GM21786 (cell line): ENCODE measurements around the gene OOSP3.
"Not testable (repeated sequence)": the region's sequence is repeated elsewhere in the genome, so short reads cannot be mapped to it uniquely, and the experiment has no call there.

ENCODE experiments used
- ATAC-seq: cut with Tn5 transposase; IDR thresholded peaks from one replicate; pipeline ENCODE4 v1.9.1; 2021; ENCODE audit not compliant: unreplicated experiment

Gene OOSP3

GRCh38 chr11:59875856-59876519 lies 2.6 kb upstream of the OOSP3 start:
- ATAC-seq = no peak

GRCh38 chr11:59877325-59877724 lies 1.3 kb upstream of the OOSP3 start:
- no peak for ATAC-seq

- no peak for ATAC-seq
These were observed 798 bp upstream of the OOSP3 start for GRCh38 chr11:59877784-59878183.

DNA sequence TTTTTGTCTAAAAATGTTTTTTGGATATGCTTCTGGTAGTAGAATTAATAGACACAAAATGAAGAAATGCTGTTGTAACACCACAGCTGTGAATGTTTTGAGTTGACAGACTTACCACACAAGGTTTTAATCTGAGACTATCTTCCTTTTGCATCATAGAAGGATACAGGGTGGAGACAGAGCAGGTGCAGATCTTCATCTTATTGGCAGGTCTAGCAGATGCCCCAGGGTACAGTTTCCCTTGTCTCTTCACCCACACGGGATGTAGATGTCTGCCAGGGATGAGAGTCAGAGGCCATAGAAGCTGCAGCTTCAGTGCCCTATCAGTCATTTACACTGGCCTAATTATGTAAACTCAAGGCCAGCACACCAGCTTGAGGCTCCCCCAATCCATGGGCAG lies 985 bp downstream of the OOSP3 start:
- ATAC-seq = no peak

GRCh38 chr11:59883597-59883996 lies 5.0 kb downstream of the OOSP3 start:
- no peak for ATAC-seq

- ATAC-seq = not testable (repeated sequence)
These were observed 8.6 kb downstream of the OOSP3 start for GRCh38 chr11:59887156-59887555.

GRCh38 chr11:59891781-59892181 lies 13.2 kb downstream of the OOSP3 start:
- no peak for ATAC-seq

DNA sequence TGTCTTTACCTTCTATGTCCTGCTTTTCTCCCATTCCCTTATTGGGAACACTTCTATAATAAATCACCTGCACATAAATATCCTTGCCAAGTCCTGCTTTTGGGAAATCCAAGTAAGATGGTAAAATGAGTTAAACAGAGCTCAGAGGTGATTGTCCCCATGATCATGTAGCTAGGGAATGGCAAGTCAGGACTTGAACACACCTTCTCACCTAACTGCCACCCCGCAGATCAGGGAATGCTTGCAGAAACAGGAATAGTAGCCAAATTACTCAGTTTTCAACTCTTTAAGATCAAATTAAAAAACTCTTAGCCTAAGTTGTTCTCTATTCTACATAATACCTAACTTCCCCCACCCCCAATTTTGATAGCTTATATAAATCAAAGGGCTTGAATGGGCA lies 16.0 kb downstream of the OOSP3 start:
- no peak for ATAC-seq

GRCh38 chr11:59898046-59898445 lies 19.5 kb downstream of the OOSP3 start:
- ATAC-seq = no peak

DNA sequence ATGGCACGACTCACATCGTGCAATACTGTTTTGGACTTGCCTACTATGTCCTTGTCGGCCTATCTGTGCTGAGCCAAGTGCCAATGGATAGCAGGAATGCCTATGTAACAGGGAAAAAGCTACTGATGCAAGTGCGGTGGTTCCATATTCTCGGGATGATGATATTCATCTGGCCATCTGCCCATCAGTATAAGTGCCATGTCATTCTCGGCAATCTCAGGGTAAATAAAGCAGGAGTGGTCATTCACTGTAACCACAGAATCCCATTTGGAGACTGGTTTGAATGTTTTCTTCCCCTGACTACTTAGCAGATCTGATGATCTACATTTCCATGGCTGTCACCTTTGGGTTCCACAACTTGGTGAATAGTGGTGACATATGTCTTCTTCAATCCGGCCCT lies 20.1 kb downstream of the OOSP3 start:
- no peak for ATAC-seq

- ATAC-seq = no peak
These were observed 20.9 kb downstream of the OOSP3 start for GRCh38 chr11:59899532-59899931.

DNA sequence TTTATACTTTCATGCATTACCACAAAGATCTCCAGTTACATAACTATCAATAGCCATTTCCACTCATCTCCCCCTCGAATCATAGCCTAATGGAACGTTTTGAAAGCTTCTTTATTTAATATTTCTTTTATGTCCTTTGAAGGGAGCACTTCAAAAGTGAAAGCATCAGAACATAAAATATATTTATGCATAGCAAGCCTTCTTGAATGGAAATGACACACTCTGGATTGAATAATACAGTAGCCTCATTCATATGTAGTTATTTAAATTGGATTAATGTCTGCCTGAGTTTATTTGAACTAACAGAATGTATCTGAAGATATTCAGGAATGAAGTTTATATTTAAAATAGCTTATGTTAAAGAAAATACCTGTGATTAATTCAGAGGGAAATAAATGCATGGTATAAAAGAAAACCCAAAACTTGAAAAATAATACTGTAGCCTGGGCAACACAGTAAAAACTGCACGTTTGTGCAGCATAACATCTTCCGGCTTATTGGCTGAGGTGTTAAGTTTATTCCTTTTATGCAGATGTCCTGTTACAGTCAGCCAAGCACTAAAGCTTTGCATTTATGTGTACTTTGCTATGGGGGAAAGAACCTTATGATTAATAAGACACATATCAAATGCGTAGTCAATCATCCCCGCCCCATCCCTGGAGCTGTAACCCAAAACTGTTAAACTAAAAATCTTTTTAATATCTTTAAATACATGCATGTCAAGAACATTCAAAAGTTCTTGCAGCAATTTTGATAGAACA lies 22.0 kb downstream of the OOSP3 start:
- ATAC-seq = no peak

- no peak for ATAC-seq
These were observed 22.7 kb downstream of the OOSP3 start for GRCh38 chr11:59901306-59901705.

GRCh38 chr11:59903569-59903968 lies 25.0 kb downstream of the OOSP3 start:
- ATAC-seq = not testable (repeated sequence)

DNA sequence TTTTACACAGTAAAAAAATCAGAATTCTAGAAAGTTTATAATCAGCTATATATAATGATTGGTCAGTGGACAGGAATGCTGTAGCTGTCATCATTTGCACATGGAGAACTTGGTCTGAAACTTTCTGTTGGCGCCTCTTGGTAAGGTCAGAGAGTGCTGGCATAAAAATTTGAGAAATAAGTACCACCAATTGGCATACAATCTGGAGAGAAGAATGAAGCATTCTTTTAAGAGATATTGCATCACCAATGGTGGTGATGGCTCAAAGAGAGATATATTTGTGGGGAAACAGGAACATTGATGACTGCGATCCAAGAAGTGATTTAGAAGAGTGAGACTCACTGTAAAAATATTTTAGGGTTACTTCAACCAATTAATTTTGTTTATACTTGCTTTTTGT lies 39.9 kb downstream of the OOSP3 start:
- no peak for ATAC-seq

- no peak for ATAC-seq
These were observed 40.5 kb downstream of the OOSP3 start for GRCh38 chr11:59918987-59919589.

DNA sequence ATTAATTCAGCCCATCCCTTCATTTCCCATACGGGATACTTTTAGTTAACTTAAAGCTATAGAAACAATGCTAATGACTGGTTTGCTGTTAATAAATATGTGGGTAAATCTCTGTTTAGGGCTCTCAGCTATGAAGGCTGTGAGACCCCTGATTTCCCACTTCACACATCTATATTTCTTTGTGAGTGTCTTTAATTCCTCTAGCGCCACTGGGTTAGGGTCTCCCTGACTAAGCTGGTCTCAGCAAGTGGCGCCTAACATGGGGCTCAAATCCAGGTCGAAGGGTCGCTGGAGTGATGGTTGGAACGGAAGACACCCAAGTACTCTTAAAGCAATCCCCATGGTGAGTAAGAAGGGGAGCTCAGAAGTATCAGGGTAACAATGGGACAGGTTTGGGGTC lies 45.2 kb downstream of the OOSP3 start:
- ATAC-seq = no peak

DNA sequence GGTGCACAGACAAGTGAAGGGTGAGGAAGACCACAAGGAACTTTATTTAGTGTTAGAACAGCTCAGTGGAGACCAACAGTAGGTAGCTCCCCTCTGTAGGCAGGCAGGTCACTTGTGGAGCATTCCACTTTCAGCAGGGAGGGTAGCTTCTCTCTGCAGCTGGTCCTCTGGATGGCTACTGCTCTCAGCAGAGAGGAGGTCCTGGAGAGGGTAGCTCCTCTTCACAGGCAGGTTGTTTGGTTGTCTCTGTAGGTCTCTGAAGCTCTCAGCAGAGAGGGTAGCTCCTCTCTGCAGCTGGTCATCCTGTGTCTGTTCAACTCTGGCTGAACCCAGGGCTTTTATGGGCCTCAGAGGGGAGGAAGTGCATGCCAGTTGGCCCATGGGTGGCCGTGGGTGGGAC lies 53.1 kb downstream of the OOSP3 start:
- no peak for ATAC-seq

- no peak for ATAC-seq
These were observed 59.5 kb downstream of the OOSP3 start, which contains the start of gene OOSP1 for GRCh38 chr11:59938132-59938531. Gene OOSP1 (plus strand): TSS chr11:59938432. CDS start chr11:59938455, 23 bp downstream.

DNA sequence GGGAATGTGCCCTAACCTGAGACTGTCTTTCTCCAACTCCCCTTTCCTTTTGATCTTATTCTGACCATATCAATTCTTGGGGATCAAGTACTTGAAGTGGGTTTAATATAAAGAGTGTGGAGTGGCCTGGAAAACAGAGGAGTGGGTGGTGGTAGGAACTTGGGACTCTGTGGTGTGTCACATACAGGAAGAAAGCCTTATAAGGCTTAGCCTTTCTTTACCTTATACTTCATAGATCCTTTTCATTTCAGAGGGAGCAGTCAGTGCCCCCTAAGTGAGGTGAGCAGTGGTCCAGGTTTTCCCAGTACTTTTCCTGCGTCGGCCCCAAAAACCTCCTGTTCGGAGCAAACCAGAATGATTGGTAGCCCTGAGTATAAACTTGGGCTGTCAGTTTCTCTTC lies 60.1 kb downstream of the OOSP3 start:
- no peak for ATAC-seq

DNA sequence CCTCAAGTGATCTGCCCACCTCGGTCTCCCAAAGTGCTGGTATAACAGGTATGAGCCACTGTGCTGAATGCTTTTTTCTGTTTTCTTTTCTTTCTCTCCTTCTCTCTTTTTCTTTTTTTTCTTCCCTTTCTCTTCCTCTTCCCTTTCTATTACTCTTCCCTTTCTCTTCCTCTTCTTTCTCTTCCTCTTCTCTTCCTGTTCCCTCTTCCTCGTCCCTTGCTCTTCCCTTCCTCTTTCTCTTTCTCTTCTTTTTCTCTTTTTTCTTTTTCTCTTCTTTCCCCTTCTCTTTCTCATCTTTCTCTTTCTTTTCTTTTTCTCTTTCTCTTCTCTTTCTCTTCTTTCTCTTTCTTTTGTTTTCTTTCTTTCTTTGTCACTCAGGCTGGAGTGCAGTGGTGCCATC lies 60.9 kb downstream of the OOSP3 start:
- no peak for ATAC-seq

DNA sequence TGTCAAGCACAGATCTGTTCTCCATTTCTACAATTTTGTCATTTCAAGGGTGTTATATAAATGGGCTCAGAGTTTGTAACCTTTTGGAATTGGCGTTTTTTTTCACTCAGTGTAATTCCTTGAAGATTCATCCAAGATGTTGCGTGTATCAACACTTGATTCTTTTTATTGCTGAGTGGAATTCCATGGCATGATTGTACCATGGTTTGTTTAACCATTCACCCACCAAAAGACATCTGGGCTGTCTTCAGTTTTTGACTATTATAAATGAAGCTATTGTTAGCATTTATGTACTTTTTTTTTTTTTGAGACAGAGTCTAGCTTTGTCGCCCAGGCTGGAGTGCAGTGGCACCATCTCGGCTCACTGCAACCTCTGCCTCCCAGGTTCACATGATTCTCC lies 62.5 kb downstream of the OOSP3 start:
- ATAC-seq = no peak
